ENCODE results near the gene ITGA7. TPM values are rescaled to one million over a fixed set of nuclear protein-coding genes. Genes with fewer than 3 reads are reported as not detected.

The ITGA7 gene
- total RNA-seq, 1 experiment from 2014 or later: 96.2 TPM

GRCh38 chr12:55734595-55734994 is 26.9 kb upstream of the ITGA7 start:
- ChIA-PET POLR2A (no interaction called here), CTCF (interaction anchor here (0.6 to 1.5 kb wide), 4 partner anchors 10 to 78 kb away, joined by 3 to 6 read pairs (median 4); partner anchors contain the start of gene BLOC1S1)
- Mint-ChIP-seq H3K4me1 (peaks cover 37% of the 10 kb centered on the region), H3K27me3 (ENCODE audit: low read depth) (no peaks in the 10 kb centered on the region), H3K9me3 (no peaks in the 10 kb centered on the region), H3K36me3 (no peaks in the 10 kb centered on the region), H3K4me3 (no peak overlapping the region), H3K27ac (no peak overlapping the region)
- TF ChIP-seq GTF2I (CRISPR knock-in tag; conservative IDR thresholded peaks at IDR 0.05) (no peak), TP53 (CRISPR knock-in tag; IDR thresholded peaks at IDR 0.05) (no peak), IRF1 (CRISPR knock-in tag; IDR thresholded peaks at IDR 0.05) (no peak), USF2 (CRISPR knock-in tag; IDR thresholded peaks at IDR 0.05) (no peak), RORB (CRISPR knock-in tag; IDR thresholded peaks at IDR 0.05) (no peak), MAX (CRISPR knock-in tag; IDR thresholded peaks at IDR 0.05) (no peak), ZSCAN18 (CRISPR knock-in tag; IDR thresholded peaks at IDR 0.05) (no peak), NFYB (CRISPR knock-in tag; conservative IDR thresholded peaks at IDR 0.05; ENCODE audit: low read depth) (no peak), NR1H2 (CRISPR knock-in tag; IDR thresholded peaks at IDR 0.05) (no peak), MLX (CRISPR knock-in tag; IDR thresholded peaks at IDR 0.05) (no peak), NFE2L1 (CRISPR knock-in tag; IDR thresholded peaks at IDR 0.05) (no peak), TCF7 (CRISPR knock-in tag; IDR thresholded peaks at IDR 0.05; ENCODE audit: low read depth) (no peak), EMX1 (CRISPR knock-in tag; IDR thresholded peaks at IDR 0.05) (no peak), MYBL2 (CRISPR knock-in tag; IDR thresholded peaks at IDR 0.05) (no peak)
- no peak for ATAC-seq
- no peak for DNase-seq (ENCODE audit: low spot score)

GRCh38 chr12:55733858-55734257 is 26.2 kb upstream of the ITGA7 start:
- peaks cover 37% of the 10 kb centered on the region for H3K4me1 Mint-ChIP-seq
- H3K9me3 Mint-ChIP-seq: no peaks in the 10 kb centered on the region
- TF ChIP-seq TP53 (CRISPR knock-in tag; IDR thresholded peaks at IDR 0.05) (no peak), MXD4 (CRISPR knock-in tag; IDR thresholded peaks at IDR 0.05; ENCODE audit: borderline replicate concordance) (no peak), STAT6 (CRISPR knock-in tag; conservative IDR thresholded peaks at IDR 0.05; ENCODE audit: low read depth) (no peak), CREM (CRISPR knock-in tag; IDR thresholded peaks at IDR 0.05) (no peak), KAT7 (CRISPR knock-in tag; IDR thresholded peaks at IDR 0.05; ENCODE audit: borderline replicate concordance) (no peak), TCF7 (CRISPR knock-in tag; IDR thresholded peaks at IDR 0.05; ENCODE audit: low read depth) (no peak), ZMAT4 (CRISPR knock-in tag; IDR thresholded peaks at IDR 0.05) (no peak), NFYB (CRISPR knock-in tag; conservative IDR thresholded peaks at IDR 0.05; ENCODE audit: low read depth) (no peak), IRF1 (CRISPR knock-in tag; IDR thresholded peaks at IDR 0.05) (no peak)
- no peak for ATAC-seq
- H3K36me3 Mint-ChIP-seq: no peaks in the 10 kb centered on the region
- POLR2A ChIA-PET: interaction anchor here (0.7 kb wide), 1 partner anchor 1992 kb away, joined by 4 read pairs; no protein-coding TSS in a partner anchor
- H3K27ac Mint-ChIP-seq: no peak overlapping the region
- H3K27me3 Mint-ChIP-seq (ENCODE audit: low read depth): no peaks in the 10 kb centered on the region
- DNase-seq (ENCODE audit: low spot score): no peak
- H3K4me3 Mint-ChIP-seq: no peak overlapping the region
- CTCF ChIA-PET: interaction anchor here (0.6 to 1.5 kb wide), 6 partner anchors 9 to 244 kb away, joined by 3 to 6 read pairs (median 4); partner anchors contain the start of genes BLOC1S1 and ITGA7
